Right hindlimb (tissue), 1 donor: ENCODE data around the gene ACOT9.
"Not testable (repeated sequence)": the region's sequence is repeated elsewhere in the genome, so short reads cannot be mapped to it uniquely, and the experiment has no call there.

Experiments used
- DNase-seq: peaks from one replicate; pipeline ENCODE4 v3.0.0-alpha.2; 2018

Gene ACOT9, protein sequence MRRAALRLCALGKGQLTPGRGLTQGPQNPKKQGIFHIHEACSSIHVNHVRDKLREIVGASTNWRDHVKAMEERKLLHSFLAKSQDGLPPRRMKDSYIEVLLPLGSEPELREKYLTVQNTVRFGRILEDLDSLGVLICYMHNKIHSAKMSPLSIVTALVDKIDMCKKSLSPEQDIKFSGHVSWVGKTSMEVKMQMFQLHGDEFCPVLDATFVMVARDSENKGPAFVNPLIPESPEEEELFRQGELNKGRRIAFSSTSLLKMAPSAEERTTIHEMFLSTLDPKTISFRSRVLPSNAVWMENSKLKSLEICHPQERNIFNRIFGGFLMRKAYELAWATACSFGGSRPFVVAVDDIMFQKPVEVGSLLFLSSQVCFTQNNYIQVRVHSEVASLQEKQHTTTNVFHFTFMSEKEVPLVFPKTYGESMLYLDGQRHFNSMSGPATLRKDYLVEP

DNA sequence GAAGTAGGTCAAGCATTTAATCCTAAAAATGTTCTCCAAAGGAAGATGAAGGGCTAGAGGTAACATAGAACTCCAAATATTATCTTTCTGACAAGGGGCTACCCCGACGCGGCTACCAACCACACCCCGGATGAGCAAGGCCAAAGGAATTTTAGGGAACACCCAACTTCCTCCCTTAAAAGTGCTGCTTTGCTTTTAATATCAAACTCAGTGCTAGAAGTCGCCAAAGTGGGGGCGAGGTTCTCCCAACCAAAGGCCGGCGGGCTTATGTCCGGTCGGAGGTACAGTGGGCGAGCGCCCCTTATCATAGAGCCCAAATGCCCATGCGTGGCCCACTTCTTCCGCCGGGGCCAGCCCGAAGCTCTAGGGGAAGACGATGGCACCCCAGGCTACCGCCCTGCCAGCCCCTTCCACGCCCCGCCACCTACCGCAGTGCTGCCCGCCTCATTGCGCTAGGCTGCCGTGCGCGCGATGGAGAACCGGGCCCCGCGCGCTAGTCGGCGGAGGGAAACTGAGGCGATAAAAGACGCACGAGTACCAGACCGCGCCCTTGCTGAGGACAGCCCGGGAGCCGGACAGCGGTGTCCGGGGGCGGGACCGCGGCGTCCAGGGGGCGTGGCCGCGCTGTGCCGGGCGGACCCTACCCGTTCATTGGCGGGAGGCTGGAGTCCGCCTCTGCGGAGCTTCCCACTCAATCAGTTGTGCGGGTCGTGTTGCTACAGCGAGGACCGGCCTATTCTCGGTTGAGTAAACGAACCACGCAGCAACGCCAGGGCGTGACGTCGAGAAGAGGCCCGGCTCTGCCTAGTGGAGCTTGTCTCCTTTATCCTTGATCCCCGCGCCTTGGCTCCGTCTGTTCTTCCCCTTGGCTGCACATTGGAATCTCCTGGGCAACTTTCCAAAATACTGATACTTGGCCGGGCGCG, at the start of gene ACOT9:
TSS of gene ACOT9 (minus strand) at position 580 of the 926 bp plus-strand sequence. CDS start at position 448, 132 bp downstream.
- DNase-seq: peak; percentile 94

DNA sequence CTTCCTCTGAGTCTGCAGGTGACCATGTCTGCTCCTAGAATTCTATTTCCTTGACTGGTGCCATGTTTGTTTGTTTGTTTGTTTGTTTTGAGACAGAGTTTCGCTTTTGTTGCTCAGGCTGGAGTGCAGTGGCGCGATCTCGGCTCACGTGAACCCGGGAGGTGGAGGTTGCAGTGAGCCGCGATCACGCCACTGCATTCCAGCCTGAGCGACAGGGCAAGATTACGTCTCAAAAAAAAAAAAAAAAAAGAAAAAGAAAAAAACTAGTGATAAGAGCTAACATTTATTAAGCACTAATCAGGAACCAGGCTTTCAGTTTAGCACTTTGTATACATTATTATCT, 47.0 kb upstream of the ACOT9 start:
- DNase-seq: no peak

DNA sequence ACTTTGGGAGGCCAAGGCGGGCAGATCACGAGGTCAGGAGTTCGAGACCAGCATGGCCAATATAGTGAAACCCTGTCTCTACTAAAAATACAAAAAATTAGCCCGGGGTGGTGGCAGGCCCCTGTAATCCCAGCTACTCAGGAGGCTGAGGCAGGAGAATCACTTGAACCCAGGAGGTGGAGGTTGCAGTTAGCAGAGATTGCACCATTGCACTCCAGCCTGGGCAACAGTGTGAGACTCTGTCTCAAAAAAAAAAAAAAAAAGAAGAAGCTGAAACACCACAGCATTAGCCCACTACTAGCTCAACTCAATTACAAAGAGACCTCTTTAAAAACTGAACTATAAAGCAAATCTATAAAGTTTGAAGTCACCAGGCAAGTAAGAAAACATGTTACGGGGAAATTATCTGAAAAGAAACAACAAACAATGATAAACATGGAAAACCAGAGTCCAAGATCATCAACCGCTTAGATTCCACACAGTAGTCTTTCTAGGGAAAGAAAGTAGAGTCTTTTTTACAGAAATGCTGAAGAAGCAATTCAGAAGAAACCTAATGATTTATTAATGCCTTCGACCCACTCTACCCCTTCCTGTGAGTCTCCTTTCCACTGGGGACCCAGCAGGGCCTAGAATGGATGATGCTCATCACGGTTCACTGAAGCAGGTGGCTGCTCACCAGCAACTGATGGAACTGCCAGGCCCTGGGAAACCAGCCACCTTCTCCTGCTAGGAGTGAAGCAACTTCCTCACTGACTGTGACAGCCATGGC, 46.5 kb upstream of the ACOT9 start:
- no peak for DNase-seq

DNA sequence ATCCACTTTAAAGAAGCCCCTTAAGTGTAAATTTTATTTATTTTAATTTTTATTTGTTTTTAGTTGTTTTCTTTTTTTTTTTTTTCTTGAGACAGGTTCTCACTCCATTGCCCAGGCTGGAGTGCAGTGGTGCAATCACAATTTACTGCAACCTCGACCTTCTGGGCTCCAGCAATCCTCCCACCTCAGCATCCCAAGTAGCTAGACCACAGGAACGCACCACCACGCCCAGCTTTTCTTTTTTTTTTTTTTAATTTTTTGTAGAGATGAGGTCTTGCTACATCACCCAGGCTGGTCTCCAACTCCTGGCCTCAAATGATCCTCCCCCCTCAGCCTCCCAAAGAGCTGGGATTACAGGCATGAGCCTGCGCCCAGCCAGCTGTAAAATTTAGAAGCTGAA, 45.9 kb upstream of the ACOT9 start:
- no peak for DNase-seq

DNA sequence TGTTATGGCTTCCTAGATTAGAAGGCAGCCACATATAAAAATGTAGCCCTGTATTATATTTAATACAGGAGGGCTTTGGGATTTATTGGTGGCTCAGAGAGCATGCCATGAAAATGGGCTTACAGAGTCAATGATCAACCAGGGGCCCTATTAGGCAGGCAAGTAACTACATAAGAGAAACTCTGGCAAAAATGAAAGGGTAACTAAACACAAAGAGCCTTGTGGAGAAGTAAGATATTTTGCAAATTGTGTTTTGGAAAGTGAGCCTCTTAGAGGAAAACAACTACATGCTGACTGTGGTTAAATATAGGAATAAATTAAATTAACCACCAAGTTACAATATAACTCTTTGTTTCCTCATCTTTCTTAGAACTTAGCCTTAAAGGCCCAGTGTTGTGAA, 45.4 kb upstream of the ACOT9 start:
- no peak for DNase-seq

DNA sequence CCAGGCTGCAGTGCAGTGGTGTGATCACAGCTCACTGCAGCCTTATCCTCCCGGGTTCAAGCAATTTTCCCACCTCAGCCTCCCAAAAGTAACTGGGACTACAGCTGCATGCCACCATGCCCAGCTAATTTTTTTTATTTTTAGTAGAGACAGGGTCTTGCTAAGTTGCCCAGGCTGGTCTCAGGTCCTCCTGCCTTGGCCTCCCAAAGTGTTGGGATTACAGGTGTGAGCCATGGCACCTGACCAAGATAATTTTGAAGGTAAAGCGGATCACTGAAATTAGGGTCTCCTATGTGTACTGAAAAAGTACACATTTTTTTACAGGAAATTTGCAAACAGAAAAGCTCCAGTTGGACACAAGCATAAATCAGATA, 44.7 kb upstream of the ACOT9 start:
- DNase-seq: no peak

DNA sequence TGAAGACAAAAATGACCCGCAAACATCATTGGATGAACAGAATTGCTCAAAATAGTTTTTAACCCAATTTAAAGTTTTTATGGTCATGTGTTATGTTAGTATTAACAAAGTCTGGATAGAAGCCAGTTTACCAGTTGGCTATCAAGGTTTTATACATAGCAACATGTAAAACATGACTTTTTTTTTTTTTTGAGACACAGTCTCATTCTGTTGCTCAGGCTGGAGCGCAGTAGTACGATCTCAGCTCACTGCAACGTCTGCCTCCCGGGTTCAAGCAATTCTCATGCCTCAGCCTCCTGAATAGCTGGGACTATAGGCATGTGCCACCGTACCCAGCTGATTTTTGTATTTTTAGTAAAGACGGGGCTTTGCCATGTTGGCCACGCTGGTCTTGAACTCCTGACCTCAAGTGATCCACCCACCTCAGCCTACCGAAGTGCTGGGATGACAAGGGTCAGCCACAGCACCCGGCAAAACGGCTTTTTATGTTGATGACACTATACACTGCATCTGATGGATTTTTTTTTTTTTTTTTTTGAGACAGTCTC, 43.3 kb upstream of the ACOT9 start:
- DNase-seq: no peak

DNA sequence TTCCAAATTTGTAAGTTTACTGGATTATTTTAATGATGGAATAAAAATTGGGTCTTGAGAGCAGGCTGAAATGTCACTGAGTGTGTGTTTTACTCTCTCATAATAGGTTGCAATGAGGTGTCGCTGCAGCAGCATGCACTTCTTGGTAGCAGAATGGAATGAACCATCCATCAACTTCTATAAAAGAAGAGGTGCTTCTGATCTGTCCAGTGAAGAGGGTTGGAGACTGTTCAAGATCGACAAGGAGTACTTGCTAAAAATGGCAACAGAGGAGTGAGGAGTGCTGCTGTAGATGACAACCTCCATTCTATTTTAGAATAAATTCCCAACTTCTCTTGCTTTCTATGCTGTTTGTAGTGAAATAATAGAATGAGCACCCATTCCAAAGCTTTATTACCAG, 42.5 kb upstream of the ACOT9 start:
- DNase-seq: no peak

DNA sequence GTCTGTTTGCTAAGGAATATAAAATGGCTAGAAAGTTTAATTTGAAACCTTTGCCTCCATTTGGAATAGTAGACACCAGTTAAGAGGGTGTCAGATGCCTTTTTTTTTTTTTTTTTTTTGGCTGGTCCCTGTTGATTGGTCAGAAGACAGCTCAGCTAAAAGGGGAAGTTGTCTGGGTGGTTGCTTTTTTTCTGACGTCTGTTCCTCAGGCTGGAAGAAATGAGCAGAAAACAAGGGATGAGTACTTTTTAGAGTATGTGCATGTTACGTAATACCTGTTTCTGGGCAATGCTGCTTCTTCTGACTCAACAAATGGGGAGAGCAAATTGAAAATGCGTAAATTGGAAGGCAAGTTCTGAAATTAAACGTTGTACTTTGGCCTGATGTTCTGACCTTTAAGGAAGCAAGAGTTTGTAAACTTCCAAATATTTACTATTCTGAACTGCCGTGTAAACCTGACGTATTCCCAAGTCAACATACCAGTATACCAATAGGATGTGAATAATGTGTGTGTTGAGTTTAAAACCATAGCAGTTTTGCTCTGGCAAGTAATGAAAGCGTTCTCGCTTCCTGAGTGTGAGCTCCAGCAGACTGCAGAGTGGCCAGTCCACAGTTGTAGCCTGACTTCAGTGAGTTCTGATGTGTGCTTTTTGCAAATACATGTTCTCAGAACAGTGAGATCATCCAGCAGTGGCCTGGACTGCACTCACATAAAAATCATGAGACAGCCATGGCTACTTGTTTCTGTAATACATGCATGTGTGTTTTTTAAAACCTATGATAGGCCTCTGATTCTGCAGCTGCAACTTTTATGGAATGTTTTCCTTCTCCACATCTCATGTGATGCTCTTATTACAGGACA, 41.6 kb upstream of the ACOT9 start:
- no peak for DNase-seq

DNA sequence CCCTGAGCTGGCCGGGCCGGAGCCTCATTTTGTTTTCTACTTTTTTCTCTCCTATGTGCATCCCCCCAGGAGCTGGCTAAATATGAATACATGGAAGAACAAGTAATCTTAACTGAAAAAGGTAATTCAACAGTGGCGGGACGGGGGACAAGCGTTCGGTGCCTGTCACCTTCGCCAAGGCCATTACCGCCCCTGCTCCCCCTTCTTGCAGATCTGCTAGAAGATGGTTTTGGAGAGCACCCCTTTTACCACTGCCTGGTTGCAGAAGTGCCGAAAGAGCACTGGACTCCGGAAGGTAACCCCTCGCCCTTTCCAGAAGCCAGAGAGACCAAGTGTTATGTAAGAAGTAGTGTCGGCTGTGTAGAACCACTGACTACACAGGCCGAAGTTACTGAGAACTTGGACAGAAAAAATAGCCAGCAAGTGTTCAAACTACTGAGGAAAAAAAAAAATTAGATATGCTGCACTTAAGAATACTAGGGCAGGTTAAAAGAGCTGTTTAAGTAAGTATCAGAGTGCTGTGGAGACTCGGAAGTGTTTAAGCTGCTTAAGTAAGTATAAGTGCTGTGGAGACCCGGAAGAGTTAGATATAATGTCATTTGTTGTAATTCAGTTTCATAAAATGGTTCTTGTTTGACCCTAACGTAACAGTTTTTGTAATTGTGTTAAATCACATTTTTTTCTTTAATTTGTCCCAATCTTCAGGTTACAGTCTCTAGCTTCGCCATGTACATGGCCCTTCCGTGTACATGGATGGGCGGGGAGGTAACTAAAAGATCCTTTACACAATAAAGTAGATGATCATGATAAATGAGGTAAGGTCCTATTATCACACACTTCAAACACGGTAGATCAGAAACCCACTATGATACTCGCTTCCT, 40.8 kb upstream of the ACOT9 start:
- no peak for DNase-seq

DNA sequence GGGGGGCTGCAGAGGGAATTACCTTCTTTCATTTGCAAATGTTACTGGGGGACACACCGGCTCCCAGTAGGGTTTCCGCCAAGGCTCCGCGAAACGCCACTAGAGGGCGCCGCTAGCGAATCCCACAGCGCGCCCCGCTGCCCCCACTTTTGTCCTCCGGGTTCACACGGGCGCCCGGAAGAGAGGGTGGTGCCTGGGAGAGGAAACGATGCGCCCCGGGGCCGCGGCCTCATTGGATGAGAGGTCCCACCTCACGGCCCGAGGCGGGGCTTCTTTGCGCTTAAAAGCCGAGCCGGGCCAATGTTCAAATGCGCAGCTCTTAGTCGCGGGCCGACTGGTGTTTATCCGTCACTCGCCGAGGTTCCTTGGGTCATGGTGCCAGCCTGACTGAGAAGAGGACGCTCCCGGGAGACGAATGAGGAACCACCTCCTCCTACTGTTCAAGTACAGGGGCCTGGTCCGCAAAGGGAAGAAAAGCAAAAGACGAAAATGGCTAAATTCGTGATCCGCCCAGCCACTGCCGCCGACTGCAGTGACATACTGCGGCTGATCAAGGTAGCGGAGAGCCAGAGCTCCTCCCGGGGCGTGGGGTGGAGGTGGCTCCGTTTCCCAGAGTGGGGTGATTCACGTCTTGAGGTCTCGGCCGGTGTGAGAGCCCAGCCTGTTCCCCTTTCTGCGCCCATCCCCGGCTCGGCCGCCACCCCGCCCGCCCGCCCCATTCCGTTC, 40.0 kb upstream of the ACOT9 start, which contains the start of gene SAT1:
TSS of gene SAT1 (plus strand) at position 311 of the 726 bp plus-strand sequence. CDS start at position 490, 179 bp downstream.
- peak; percentile 96 for DNase-seq

DNA sequence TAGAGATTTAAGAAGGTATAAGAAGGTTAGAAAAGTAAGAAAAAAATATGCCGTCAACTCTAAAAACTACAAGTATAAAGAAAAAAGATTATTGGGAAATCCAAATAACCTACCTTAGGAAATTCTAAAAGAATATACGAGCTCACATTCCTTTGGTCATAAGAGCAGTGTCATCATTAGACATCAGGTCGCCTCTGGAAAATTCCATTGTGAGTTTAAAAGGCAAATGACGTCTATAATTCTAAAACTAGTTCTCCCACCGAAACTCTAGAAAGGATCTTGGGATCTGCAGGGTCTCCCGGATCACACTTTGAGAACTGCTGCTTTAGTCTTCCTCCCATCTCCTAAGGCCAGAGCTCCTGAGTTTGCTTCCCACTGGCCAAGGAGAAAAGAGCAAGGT, 39.4 kb upstream of the ACOT9 start:
- DNase-seq: no peak

DNA sequence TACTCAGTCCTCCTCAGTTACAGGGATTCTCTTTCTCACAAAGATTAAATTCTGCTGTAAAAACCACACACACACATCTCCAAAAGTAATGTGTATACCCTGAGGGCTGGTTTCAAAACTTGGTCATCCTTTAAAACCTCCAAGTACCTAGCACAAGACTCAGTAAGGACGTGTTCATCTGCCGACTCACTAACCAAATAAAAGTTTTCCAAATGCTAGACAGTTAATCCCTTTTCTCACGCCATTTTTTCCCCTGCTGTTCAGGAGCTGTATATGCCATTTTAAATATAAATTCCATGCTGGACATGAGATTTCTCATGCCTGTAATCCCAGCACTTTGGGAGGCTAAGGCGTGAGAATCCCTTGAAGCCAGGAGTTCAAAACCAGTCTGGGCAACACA, 35.9 kb upstream of the ACOT9 start:
- no peak for DNase-seq

DNA sequence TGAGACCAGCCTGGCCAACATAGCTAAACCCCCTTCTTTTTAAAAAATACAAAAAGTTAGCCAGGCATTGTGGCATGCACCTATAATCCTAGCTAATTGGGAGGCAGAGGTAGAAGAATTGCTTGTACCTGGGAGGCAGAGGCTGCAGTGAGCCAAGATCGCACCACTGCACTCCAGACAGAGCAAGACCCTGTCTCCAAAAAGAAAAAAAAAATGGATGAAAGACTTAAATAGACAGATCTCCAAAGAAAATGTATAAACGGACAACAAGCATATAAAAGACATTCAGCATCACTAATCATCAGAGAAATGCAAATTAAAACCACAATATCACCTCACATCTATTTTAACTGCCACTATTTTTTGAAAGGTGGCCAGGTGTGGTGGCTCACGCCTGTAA, 33.3 kb upstream of the ACOT9 start:
- DNase-seq: no peak

DNA sequence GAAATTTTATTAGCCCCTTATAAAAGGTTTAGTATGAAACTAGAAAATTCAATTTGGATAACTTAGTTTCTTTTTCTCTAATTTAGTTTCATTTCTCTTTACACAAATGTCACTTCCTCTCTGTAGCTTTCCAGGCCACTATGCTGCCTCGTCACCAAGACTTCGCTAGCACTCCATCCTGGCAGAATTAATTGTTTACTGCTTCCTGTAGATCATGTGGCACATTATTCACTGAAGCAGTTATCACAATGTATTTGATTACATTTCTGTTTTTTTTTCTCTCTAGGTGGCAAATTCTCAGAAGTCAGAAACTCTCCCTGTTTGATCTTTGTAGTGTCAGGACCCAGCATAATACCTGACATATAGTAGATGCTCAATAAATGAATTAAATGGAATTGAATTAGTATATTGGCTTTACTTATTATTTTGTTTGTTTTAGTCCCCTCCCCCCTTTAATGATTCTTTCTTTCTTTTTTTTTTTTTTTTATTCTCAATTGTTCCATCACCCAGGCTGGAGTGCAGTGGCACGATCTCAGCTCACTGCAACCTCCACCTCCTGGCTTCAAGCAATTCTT, 30.6 kb upstream of the ACOT9 start:
- no peak for DNase-seq

DNA sequence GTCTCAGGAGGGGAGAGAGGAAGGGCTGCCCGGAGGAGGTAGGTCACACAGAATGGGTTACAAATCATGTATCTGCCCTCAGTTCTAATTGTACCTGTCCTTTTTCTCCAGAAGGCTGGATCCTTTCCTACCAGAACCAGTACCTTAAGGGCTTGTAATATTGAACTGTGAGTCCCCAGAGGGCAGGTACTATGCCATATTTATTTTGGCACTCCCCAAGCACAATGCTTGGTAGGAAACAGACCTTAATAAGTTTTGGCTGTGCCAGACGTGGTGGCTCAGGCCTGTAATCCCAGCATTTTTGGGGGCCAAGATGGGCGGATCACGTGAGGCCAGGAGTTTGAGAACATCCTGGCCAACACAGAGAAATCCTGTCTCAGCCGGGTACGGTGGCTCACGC, 28.0 kb upstream of the ACOT9 start:
- not testable (repeated sequence) for DNase-seq

DNA sequence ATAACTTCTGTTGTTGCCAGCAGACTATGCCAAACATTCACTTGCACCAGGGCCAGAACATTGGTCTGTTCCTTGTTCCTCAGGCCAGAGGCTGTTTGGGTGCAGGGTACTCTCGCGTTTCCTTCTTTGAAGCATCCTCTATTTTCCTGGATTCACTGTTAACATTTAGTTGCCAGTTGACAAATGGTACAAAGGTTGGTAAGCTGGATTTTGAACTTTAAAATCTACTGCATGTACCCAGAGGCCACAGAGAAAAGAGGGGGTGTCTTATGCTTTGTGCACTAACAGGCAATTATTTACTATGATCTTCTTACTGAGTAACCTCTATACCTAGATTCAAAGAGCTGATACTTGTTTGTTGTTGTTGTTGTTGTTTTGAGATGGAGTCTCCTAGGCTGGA, 27.1 kb upstream of the ACOT9 start:
- no peak for DNase-seq

DNA sequence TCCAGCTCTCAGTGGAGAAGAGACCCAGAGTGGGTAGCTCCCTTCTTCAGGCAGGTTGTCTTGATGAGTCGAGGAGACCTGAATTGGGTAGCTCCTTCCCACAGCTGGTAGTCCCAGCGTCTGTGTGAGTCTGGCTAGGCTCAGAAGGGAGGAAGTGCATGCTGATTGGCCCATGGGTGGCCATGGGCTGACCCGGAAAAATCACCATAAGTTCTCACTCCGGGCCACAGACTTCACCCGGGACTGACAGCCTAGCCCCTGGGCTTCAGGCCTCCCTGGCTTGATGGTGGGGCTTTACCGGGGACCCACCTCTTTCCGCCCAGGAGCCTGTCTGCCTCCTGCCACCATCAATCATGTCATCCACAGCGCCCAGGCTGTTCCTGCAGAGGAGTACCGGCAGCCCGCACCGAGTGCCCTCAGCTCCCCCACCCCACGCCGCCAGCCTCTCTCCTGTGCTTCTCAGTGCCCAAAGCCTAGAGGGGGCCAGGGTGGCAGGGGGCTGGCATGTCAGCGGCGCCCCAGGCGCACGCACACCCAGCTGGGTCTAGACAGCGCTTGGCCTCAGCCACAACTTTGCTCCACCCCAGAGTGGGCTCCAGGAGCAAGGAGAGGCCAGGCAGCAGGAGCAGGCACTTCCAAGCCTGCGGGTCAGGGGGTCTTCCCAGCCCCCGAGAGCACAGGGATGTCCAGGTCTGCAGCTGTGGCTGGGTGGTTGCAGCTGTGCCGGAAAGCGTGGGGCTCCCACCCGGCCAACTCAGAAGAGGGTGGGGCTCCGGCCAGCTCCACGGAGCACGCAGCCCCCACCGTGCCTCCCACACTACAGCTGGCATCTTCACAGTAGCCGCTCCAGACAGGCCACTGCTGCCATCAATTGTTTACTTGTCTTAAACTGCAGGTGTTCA, 23.8 kb upstream of the ACOT9 start:
- DNase-seq: no peak

DNA sequence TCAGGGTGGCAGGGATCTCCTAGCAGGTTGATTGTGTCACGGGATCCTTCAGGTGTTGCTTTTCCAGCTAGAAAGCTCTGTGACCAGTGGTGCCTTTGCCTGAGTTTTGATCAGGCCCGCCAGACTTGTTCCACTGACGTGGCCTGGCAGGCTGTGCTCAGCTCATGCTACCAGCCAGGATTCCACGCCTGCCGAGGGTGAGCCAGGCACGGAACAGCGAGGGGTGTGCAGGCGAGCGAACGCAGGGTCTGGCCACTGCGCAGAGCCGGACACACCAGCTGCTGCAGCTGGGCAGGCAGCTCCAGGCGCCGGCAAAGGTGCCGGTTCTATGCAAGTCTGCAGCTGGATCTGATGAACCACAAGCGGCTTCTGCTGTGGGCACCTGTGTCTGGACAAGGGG, 22.8 kb upstream of the ACOT9 start:
- no peak for DNase-seq
